Sigmoid colon (tissue), 7 donors: ENCODE measurements around the gene MOCS1. TPM values are rescaled to one million over a fixed set of nuclear protein-coding genes. Genes with fewer than 3 reads are reported as not detected.

Experiments used
- DNase-seq: peaks from one replicate; pipeline ENCODE4 v3.0.0-alpha.2; 2019
- H3K27ac ChIP-seq, 4 donors: fragments of 200-600 bp; sonication (generic); one replicate each; pipeline ENCODE4 v1.5.1; 2016 to 2019; ENCODE audit warnings: mild to moderate bottlenecking in 1 of 4
- H3K27me3 ChIP-seq, 3 donors: fragments of 200-600 bp; sonication (generic); one replicate each; pipeline ENCODE4 v1.5.1; 2019; ENCODE audit warnings: mild to moderate bottlenecking in 1 of 3
- H3K36me3 ChIP-seq, 4 donors: fragments of 200-600 bp; sonication (generic); one replicate each; pipeline ENCODE4 v1.5.1; 2016 to 2019
- H3K4me1 ChIP-seq, 4 donors: fragments of 200-600 bp; sonication (generic); one replicate each; pipeline ENCODE4 v1.5.1; 2017 to 2019
- H3K4me3 ChIP-seq, 4 donors: fragments of 200-600 bp; sonication (generic); one replicate each; pipeline ENCODE4 v1.5.1; 2017 to 2019; ENCODE audit warnings: mild to moderate bottlenecking in 2 of 4, moderate library complexity in 1 of 4
- H3K9me3 ChIP-seq, 4 donors: fragments of 200-600 bp in 3 of 4; sonication (generic) in 3 of 4; one replicate each; pipeline versions ENCODE4 v1.5.1 to v1.6.1; 2013 to 2019
- CTCF ChIP-seq, 4 experiments: fragments of 450-650 bp in 3 of 4; fragments of 200-600 bp in 1 of 4; IDR thresholded peaks; one replicate each; pipeline ENCODE4 v1.5.1; 2016 to 2019; ENCODE audit warnings: antibody characterized with exemption in 4 of 4, mild to moderate bottlenecking in 3 of 4, moderate library complexity in 2 of 4
- EP300 ChIP-seq, 4 donors: sonication (generic); formaldehyde crosslinking; IDR thresholded peaks; one replicate each; pipeline ENCODE4 v1.6.1; 2017; ENCODE audit warnings: antibody characterized with exemption in 4 of 4
- POLR2A ChIP-seq, 2 donors: fragments of 450-650 bp; IDR thresholded peaks; one replicate each; pipeline ENCODE4 v1.6.1; 2016; ENCODE audit warnings: antibody characterized with exemption in 2 of 2, mild to moderate bottlenecking in 2 of 2, moderate library complexity in 2 of 2
- POLR2AphosphoS5 ChIP-seq, 4 donors: sonication (generic); formaldehyde crosslinking; IDR thresholded peaks; one replicate each; pipeline ENCODE4 v1.6.1; 2017; ENCODE audit warnings: antibody characterized with exemption in 4 of 4
- WGBS, 2 donors: extraction: QIAGEN DNeasy Blood & Tissue Kit; methylation state at CpG; one replicate each; pipeline ENCODE4 v1.1.7; 2013; 5-methylcytosine and 5-hydroxymethylcytosine counted together
- intact Hi-C: fragments of 100-400 bp; cut with DNase I; formaldehyde crosslinking; loops from one replicate; pipeline ENCODE4 v1.15.1; 2023
- polyA plus RNA-seq, 3 donors: library from polyadenylated mRNA; stranded (reverse); fragments of 200-250 nt; gene quantifications; one replicate each; pipeline ENCODE4 v1.2.3, GENCODE V29; 2013
- total RNA-seq, 4 donors: library from RNA; depleted of rRNA; stranded (reverse); fragments of >200 nt; gene quantifications; one replicate each; pipeline ENCODE4 v1.1.0, GENCODE V29; 2016
- donor health status: healthy with polysubstance abuse.
- donor health status: Bipolar disorder and iron deficiency.
- donor health status: healthy.

MOCS1 gene
- total and polyA plus RNA-seq, 7 donors = 11.9 to 16.2 (median 13.8) TPM

GRCh38 chr6:39945626-39946025 is 11.4 kb upstream of the MOCS1 start:
- Histone ChIP-seq H3K4me1 (no peaks in the 10 kb centered on the region), H3K36me3 (no peaks in the 10 kb centered on the region), H3K27me3 (peaks cover 0 to 4% (median 0%) of the 10 kb centered on the region in 3 donors), H3K9me3 (no peaks in the 10 kb centered on the region), H3K27ac (no peak overlapping the region), H3K4me3 (no peak overlapping the region)
- TF ChIP-seq POLR2A (IDR thresholded peaks at IDR 0.05) (no peak), CTCF (IDR thresholded peaks at IDR 0.05) (no peak), POLR2AphosphoS5 (IDR thresholded peaks at IDR 0.05) (no peak), EP300 (IDR thresholded peaks at IDR 0.05) (no peak)
- WGBS, 2 donors = 22 to 66% methylated on average over 1 of the region's 1 CpG
- intact Hi-C loops = no loop called here
- no peak for DNase-seq

GRCh38 chr6:39942903-39943580 is 8.8 kb upstream of the MOCS1 start:
- no peaks in the 10 kb centered on the region for H3K9me3 ChIP-seq
- H3K4me3 ChIP-seq = no peak overlapping the region
- WGBS, 2 donors = 76 to 90% methylated on average over 7 of the region's 7 CpGs
- H3K27me3 ChIP-seq = no peaks in the 10 kb centered on the region
- H3K27ac ChIP-seq = no peak overlapping the region
- H3K4me1 ChIP-seq = no peaks in the 10 kb centered on the region
- TF ChIP-seq CTCF (IDR thresholded peaks at IDR 0.05) = no peak
- TF ChIP-seq POLR2AphosphoS5 (IDR thresholded peaks at IDR 0.05) = no peak
- TF ChIP-seq POLR2A (IDR thresholded peaks at IDR 0.05) = no peak
- DNase-seq = no peak
- intact Hi-C loops = no loop called here
- no peaks in the 10 kb centered on the region for H3K36me3 ChIP-seq

- Histone ChIP-seq H3K9me3 (no peaks in the 10 kb centered on the region), H3K27me3 (no peaks in the 10 kb centered on the region), H3K4me3 (no peak overlapping the region), H3K27ac (no peak overlapping the region), H3K4me1 (no peaks in the 10 kb centered on the region), H3K36me3 (no peaks in the 10 kb centered on the region)
- 90 to 91% methylated on average over 4 of the region's 4 CpGs for WGBS, 2 donors
- intact Hi-C loops = no loop called here
- no peak for DNase-seq
- TF ChIP-seq CTCF (IDR thresholded peaks at IDR 0.05) (no peak), POLR2A (IDR thresholded peaks at IDR 0.05) (no peak), EP300 (IDR thresholded peaks at IDR 0.05) (no peak), POLR2AphosphoS5 (IDR thresholded peaks at IDR 0.05) (no peak)
These were observed 7.6 kb upstream of the MOCS1 start for GRCh38 chr6:39941820-39942219.

DNA sequence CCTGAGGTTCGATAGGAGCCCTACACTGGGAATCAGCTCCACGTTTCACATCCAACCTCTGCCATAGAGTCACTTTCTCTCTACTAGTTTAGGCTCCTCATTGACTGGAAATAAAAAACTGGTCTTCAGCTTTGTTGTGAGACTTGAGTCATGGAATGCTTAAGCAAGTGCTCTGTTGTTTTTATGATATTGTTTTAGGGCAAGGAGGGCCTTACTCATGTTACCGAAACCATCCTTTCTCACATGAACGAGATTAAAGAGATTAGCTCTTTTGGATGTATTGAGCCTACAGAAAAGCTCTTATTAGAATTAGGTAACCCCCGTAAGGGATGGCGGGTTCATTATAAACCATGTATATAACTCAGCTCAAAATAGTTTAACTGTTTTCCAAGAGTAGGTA is 6.9 kb upstream of the MOCS1 start:
- intact Hi-C loops = no loop called here
- WGBS, 2 donors = 92 to 95% methylated on average over 6 of the region's 6 CpGs
- H3K27me3 ChIP-seq = no peaks in the 10 kb centered on the region

More for the DNA sequence above, 6.9 kb upstream of the MOCS1 start:
- H3K27ac ChIP-seq = no peak overlapping the region
- TF ChIP-seq POLR2A (IDR thresholded peaks at IDR 0.05) (no peak), EP300 (IDR thresholded peaks at IDR 0.05) (no peak), CTCF (IDR thresholded peaks at IDR 0.05) (no peak), POLR2AphosphoS5 (IDR thresholded peaks at IDR 0.05) (no peak)
- H3K4me1 ChIP-seq = no peaks in the 10 kb centered on the region
- no peaks in the 10 kb centered on the region for H3K36me3 ChIP-seq
- H3K9me3 ChIP-seq = no peaks in the 10 kb centered on the region
- no peak overlapping the region for H3K4me3 ChIP-seq
- DNase-seq = no peak
